DMS114 treated with DMSO at 0.1 percent for 48 hours (cell line): ENCODE results near the gene NIPAL4.

Source experiments
- DNase-seq: peaks from one replicate; lab custom pipeline; 2025; ENCODE audit not compliant: unreplicated experiment; lab: John Stamatoyannopoulos, UW

The NIPAL4 gene

GRCh38 chr5:157514974-157515373, 55.0 kb downstream of the NIPAL4 start:
- no peak for DNase-seq

- no peak for DNase-seq
Measured at GRCh38 chr5:157516006-157516405, 56.0 kb downstream of the NIPAL4 start.

- no peak for DNase-seq
Measured at GRCh38 chr5:157516626-157517325, 56.8 kb downstream of the NIPAL4 start.

- no peak for DNase-seq
Measured at GRCh38 chr5:157518963-157519362, 59.0 kb downstream of the NIPAL4 start.

DNA sequence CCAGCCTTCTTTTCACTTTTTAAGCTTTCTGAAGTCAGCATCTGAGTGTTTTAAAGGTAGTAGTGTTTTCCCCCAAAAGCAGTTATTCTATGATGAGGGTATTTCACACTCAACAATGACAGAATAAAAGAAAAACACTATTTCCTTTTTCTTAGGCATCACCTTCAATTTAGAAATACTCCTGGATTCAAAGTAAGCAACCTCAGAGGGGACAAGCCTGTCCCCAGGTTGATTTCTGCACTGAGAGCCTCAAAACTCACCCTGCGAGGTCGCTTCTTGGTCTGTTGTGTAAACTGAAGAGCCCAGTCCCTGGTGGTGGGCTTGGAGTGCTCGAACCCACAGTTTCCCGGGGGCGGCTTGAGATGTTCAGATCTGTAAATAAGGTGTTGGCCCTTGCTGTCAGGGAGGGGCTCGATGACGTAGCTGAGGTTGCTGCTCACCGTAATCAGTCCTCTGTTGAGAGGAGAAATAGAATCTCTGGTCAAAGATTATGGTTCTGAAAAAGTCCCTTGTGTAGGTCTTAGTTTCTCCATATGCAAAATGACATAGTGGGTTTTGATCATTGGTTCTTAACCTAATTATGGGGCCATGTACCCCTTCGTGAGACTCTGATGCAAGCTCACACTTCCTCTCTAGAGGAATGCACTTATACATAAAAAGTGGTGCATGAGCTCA, 59.7 kb downstream of the NIPAL4 start:
- no peak for DNase-seq

DNA sequence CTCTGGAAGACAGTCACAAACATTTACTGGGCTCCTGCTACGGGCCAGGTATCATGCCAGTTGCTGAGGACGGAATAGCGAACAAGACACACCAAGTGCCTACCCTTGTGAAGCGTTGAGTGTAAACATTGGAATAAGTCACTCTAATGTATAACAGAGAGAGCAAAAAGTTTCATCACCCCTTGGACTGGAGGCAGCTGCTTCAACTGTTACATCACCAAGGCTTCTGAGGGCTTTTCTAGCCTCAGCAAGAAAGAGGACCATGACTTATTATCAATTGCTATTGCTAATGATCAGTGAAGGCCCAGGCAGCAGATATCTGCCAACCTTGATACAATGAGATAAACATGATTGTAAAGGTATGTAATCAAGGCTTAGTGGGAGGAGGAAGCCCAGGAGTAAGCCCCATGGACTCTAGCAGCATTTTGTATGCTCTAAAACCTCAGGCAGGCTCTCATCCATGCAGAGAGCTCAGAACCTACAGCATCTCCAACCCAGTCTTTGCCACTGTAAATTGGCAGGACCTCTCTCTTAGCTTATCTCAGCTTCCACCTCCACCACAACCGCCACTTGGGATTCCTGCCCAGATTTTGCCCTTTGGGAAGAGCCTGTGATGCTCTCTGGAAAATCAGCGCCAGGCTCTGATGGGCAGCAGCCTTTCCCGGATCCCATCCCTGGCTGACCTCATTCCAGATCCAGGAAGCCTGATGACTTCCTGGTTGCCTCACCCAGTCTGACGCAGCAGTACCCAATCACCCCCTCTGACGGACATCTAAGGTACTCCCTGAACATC, 61.1 kb downstream of the NIPAL4 start:
- no peak for DNase-seq

DNA sequence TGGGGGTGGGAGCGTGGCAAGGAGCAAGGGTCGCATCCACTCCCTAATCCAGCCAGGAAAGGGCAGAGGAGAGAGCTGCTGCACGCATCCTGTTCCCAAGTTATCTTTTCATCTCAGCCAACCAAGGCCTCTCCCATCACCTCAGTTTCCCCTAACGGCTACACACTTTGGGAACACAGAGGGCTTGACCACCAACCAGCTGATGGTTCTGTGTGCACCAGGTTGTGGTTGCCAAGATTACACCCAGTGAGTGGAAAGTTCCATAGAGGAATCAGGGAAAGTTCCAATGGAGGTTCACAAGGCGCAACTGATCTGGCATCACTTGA, 61.7 kb downstream of the NIPAL4 start:
- DNase-seq: no peak

DNA sequence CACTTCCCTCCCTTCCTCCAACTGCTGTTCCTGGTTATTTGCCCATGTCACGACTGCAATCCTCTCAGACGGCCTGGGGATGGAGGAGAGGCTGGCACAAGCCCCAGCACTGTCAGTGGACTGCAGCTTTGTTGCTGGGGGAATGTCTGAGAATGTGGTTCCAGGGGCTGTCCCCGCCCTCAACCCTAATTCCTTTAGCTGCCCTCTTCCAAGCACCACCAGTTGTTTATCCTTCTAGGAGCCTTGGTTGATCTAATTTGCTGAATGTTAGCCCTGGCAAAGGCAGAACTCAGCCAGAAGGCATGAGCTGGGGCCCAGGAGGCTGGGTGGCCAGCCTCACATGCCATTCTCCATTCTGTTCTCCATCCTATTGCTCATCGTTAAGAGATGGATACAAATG, 64.0 kb downstream of the NIPAL4 start:
- no peak for DNase-seq
